ENCODE measurements around the gene RETN.
A peak's percentile ranks its signal among the peaks of the same experiment; 100 is the strongest.

Gene RETN

GRCh38 chr19:7709932-7710460 is 41.1 kb downstream of the RETN start:
- no peak for DNase-seq

DNA sequence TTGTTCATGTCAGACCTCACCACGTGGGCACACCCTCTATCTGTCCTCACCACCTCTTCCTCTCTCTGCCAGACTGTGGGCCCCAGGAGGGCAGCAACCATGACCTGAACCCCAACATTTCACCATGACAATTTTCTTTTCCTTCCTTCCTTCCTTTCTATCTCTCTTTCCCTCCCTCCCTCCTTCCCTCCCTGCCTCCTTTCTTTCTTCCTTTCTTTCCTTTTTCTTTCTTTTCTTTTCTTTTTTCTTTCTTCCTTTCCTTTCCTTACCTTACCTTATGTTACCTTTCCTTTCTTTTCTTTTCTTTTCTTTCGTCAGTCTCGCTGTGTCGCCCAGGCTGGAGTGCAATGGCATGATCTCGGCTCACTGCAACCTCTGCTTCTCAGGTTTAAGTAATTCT is 41.8 kb downstream of the RETN start:
- DNase-seq: no peak

DNA sequence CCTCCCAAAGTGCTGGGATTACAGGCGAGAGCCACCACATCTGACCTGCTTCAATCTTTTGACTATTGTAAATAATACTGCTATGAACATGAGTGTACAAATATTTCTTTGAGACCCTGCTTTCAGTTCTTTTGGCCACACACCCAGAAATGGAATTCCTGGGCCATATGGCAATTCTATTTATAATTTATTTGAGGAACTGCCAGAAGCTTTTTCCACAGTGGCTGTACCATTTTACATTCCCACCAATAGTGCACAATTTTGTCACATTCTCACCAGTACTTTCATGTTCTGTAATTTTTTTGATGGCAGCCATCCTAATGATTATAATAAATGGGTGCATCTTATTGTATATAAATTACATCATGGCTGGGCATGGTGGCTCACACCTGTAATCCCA is 46.8 kb downstream of the RETN start:
- no peak for DNase-seq

GRCh38 chr19:7716762-7717161 is 47.9 kb downstream of the RETN start:
- DNase-seq: no peak

- peak; percentile 24 for DNase-seq
Measured at GRCh38 chr19:7718668-7719067, 49.8 kb downstream of the RETN start.

All from CD4-positive, alpha-beta T cell treated with Interferon gamma for 1 hour (primary cell).